ENCODE measurements around the gene MIER2.

DNA sequence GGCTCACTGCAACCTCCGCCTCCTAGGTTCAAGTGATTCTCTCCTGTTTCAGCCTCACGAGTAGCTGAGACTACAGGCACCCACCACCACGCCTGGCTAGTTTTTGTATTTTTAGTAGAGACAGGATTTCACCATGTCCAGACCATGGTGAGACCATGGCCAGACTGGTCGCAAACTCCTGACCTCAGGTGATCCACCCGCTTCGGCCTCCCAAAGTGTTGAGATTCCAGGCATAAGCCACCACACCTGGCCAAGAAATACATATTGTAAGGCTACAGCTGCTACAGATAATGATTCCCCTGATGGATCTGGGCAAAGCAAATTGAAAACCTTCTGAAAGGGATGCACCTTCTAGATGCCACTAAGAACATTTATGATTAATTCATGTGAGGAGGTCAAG, 71.2 kb downstream of the MIER2 start:
- TF ChIP-seq, protein P1, sequence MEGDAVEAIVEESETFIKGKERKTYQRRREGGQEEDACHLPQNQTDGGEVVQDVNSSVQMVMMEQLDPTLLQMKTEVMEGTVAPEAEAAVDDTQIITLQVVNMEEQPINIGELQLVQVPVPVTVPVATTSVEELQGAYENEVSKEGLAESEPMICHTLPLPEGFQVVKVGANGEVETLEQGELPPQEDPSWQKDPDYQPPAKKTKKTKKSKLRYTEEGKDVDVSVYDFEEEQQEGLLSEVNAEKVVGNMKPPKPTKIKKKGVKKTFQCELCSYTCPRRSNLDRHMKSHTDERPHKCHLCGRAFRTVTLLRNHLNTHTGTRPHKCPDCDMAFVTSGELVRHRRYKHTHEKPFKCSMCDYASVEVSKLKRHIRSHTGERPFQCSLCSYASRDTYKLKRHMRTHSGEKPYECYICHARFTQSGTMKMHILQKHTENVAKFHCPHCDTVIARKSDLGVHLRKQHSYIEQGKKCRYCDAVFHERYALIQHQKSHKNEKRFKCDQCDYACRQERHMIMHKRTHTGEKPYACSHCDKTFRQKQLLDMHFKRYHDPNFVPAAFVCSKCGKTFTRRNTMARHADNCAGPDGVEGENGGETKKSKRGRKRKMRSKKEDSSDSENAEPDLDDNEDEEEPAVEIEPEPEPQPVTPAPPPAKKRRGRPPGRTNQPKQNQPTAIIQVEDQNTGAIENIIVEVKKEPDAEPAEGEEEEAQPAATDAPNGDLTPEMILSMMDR (IDR thresholded peaks at IDR 0.05): no peak
- TF ChIP-seq CEBPB (IDR thresholded peaks at IDR 0.05) (no peak), POLR2A (IDR thresholded peaks at IDR 0.05; ENCODE audit: low read length) (no peak), JUN (IDR thresholded peaks at IDR 0.05) (no peak), SMC3 (IDR thresholded peaks at IDR 0.05) (no peak), MAFK (IDR thresholded peaks at IDR 0.05; ENCODE audit: partially characterized antibody) (no peak), HDAC2 (IDR thresholded peaks at IDR 0.05) (no peak), HOXA7 (CRISPR knock-in tag; IDR thresholded peaks at IDR 0.05) (no peak), PHF8 (IDR thresholded peaks at IDR 0.05; ENCODE audit: borderline replicate concordance, low read depth) (no peak), CBX2 (IDR thresholded peaks at IDR 0.05; ENCODE audit: borderline replicate concordance, low read depth) (no peak)
- TF ChIP-seq, protein P2, sequence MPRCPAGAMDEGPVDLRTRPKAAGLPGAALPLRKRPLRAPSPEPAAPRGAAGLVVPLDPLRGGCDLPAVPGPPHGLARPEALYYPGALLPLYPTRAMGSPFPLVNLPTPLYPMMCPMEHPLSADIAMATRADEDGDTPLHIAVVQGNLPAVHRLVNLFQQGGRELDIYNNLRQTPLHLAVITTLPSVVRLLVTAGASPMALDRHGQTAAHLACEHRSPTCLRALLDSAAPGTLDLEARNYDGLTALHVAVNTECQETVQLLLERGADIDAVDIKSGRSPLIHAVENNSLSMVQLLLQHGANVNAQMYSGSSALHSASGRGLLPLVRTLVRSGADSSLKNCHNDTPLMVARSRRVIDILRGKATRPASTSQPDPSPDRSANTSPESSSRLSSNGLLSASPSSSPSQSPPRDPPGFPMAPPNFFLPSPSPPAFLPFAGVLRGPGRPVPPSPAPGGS (IDR thresholded peaks at IDR 0.05): no peak
- TF ChIP-seq, protein P3, sequence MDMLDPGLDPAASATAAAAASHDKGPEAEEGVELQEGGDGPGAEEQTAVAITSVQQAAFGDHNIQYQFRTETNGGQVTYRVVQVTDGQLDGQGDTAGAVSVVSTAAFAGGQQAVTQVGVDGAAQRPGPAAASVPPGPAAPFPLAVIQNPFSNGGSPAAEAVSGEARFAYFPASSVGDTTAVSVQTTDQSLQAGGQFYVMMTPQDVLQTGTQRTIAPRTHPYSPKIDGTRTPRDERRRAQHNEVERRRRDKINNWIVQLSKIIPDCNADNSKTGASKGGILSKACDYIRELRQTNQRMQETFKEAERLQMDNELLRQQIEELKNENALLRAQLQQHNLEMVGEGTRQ (IDR thresholded peaks at IDR 0.05): no peak

Data from A549 (cell line).